Measurements from ENCODE around the gene FOXE1.

The FOXE1 gene

GRCh38 chr9:97853056-97853843 lies at the start of gene FOXE1:
TSS of gene FOXE1 (plus strand) at chr9:97853226. CDS start at chr9:97853915, 689 bp downstream.
- DNase-seq: peak in 1 of 3 donors; percentile 30

GRCh38 chr9:97804059-97804365 lies 49.0 kb upstream of the FOXE1 start:
- DNase-seq: no peak

DNA sequence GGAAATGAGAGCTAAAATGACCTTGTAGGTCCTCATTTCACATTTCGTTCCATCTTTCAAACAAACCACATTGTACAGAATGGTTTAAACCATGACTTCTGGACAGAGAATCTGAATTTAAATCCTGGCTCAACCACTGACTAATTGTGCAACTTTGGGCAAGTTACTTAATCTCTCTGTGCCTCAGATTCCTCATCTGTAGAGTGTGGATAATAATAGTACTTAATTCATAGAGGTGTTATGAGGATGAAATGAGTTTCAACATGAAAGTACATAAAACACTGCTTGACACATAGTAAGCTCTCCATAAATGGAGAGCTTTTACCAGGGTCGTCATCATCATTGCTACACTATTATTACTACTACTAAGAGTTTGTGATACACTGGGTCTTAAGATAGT lies 46.3 kb upstream of the FOXE1 start:
- DNase-seq: no peak

GRCh38 chr9:97807681-97808080 lies 45.3 kb upstream of the FOXE1 start:
- no peak for DNase-seq

- DNase-seq: peak in 1 of 3 donors; percentile 2
Measured at GRCh38 chr9:97808415-97808814, 44.6 kb upstream of the FOXE1 start.

- DNase-seq: no peak
Measured at GRCh38 chr9:97808972-97809371, 44.1 kb upstream of the FOXE1 start.

DNA sequence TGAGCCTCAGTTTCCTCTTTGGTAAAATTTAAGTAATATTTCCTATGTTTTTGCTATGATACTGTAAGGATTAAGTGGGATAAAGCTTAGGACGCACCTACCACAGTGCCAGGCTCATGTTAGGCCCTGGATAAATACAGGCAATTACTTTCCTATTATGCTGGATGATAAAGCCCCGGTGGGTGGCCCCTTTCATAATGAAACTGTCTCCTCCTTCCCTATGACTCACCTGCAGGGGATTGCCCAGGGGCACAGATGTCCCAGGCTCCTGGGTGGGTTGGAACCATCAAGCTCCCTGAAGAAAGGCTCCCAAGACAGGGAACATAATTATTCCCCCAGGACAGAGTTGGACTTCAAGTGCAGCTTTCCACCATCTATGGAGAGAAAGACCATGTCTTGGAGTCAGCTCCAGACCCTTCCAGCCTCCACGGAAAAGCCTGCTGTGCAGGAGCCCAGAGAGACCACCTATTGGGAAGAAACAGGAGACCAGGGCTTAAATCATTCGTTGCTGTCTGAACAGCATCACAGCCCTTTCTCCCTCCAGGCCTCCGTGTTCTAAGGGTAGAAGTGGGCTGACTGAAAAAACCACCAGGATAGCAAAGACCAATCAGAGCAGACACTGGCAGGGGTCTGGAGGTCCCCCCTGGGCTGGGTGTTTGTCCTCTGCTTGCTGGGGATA lies 43.2 kb upstream of the FOXE1 start:
- DNase-seq: peak in 2 of 3 donors; percentile 4 to 19

- peak in 1 of 3 donors; percentile 3 for DNase-seq
Measured at GRCh38 chr9:97811533-97812246, 41.3 kb upstream of the FOXE1 start.

GRCh38 chr9:97812247-97812543 lies 40.8 kb upstream of the FOXE1 start:
- DNase-seq: no peak

DNA sequence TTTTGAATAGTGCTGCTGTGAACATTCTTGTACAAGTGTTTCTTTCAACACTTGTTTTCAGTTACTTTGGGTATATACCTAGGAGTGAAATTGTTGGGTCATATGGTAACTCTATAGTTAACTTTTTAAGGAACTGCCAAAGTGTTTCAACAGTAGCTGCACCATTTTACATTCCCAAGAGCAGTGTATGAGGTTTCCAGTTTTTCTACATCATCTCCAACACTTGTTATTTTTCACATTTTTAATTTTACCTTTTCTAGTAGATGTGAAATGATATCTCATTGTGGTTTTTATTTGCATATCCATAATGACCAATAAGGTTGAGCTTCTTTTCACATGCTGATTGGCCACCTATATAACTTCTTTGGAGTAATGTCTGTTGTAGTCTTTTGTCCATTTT lies 40.0 kb upstream of the FOXE1 start:
- no peak for DNase-seq

DNA sequence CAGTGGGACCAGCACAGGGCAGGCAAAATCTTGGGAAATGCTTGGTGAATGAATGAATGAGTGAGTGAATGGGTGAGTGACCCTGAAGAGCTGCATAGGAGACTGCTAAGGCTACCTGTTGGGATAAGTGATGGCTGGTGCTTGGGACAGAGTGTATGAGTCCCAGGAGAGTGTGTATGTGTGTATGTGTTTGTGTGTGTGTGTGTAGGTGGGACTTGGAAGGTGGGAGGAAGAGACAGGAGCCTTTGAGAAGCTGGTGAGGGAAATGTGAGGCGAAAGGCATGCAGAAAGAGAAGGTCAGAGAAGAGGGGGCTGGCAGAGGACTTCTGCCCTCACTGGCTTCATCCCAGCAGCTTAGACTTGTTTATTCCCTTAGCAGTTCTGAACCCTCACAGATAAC lies 33.3 kb upstream of the FOXE1 start:
- no peak for DNase-seq

- DNase-seq: no peak
Measured at GRCh38 chr9:97820373-97820772, 32.7 kb upstream of the FOXE1 start.

- no peak for DNase-seq
Measured at GRCh38 chr9:97830884-97831829, 21.9 kb upstream of the FOXE1 start.

- peak; percentile 57 to 76 (median 73) for DNase-seq
Measured at GRCh38 chr9:97831843-97832636, 21.0 kb upstream of the FOXE1 start.

- no peak for DNase-seq
Measured at GRCh38 chr9:97840521-97840920, 12.5 kb upstream of the FOXE1 start.

DNA sequence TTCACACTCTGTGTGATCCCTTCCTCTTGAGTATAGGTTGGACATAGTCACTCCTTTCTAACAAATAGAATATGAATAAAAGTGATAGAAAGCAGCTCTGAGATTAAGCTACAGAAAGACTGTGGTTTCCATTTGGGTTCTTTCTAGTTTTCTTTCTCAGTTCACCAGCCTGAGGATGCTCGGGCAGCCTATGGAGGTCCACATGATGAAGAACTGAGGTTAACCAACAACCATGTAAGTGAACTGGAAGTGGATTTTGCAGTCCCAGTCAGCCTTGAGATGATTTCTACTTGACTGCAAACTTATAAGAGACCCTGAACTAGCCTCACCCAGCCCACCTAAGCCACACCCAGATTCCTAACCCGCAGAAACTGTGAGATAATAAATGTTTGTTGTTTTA lies 10.1 kb upstream of the FOXE1 start:
- no peak for DNase-seq

GRCh38 chr9:97845130-97845529 lies 7.9 kb upstream of the FOXE1 start:
- DNase-seq: no peak

DNA sequence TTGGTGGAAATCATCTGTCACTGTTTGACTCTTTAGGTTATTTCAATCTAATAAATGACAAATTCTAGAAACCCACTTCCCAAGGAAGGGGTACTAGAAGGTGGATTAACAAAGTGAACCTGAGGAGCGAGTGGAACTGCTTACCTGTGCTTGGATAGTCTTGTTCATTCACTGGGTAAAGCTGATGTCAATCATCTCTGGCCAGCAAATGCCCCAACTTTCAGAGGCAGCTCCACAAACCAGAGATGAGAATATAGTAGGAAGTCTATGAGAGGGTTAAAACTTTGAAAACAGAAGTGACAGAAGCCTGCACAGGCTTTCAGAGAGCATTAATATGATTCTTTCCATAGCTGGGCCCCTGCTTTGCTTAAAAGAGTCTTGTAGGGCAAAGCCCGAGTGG lies 7.3 kb upstream of the FOXE1 start:
- DNase-seq: no peak

DNA sequence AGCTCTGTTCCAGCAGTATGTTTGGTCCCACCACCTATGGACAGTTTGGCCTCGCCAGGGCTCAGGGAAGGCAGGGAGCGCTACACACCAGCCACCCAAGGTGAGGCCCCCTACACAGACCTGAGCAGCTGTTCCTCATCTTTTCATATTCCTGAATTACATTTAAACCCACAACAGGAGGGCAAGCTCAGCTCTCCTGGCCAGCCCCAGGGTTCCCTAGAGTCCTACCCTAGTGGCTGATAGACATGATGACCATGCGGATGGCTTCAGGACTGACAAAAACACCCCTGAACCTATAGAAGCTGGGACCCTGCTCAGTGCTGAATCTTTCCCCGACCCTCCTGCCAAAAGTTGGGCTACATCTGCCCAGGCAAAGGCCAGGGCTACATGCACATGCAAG lies 6.7 kb upstream of the FOXE1 start:
- DNase-seq: no peak

DNA sequence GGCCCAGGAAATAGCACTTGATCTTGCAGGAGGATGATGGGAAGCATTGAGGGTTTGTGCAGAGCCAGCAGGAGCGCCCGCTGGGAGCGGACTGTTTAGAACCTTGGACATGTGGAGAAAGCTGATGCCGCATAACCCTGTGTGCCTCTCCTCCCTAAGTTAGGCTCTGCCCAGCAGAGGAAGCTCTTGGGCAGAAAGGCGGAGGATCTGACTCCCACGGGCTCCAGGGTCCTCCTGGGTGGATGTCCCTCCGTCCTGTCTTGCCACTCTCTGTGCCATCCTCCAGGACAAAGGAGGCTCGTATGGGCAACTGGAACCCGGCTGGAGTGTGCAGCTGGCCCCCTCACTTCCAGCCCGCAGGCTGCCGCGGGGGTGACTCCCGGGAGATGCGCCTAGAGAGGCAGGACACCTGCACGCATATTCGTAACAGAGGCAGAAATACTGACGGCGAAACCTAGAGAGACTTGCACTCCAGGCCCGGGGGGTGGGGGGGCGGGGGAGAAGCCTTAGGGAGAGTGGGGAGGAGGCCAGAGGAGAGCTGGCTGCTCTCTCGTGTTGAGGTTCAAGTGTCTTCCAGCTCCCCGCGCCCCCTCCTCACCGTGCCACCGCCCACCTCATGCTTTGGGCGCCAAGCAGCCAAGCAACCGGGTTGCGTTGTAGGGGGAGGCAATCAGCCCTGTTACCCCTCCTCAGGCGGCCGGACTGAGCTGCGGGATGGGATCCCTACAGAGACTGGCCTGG lies 5.4 kb upstream of the FOXE1 start:
- DNase-seq: no peak

- no peak for DNase-seq
Measured at GRCh38 chr9:97848215-97848479, 4.9 kb upstream of the FOXE1 start.
